Neural cell (in vitro differentiated cells): ENCODE measurements around the gene FAXC. TPM values are rescaled to one million over a fixed set of nuclear protein-coding genes. Genes with fewer than 3 reads are reported as not detected.

ENCODE experiments used
- H2AFZ ChIP-seq: fragments of 200-600, 300-800 bp; sonication (generic), shearing (Covaris generic); 2 replicates; pipeline ENCODE4 v1.6.0; 2014; ENCODE audit warnings: low read depth, mild to moderate bottlenecking, antibody characterized with exemption, low read length, moderate library complexity
- H3F3A ChIP-seq: fragments of 200-600 bp; shearing (Covaris generic); 2 replicates; pipeline ENCODE4 v1.6.1; 2016; ENCODE audit warnings: mild to moderate bottlenecking, moderate library complexity, mixed read lengths, antibody characterized with exemption, low read length; ENCODE audit not compliant: insufficient read depth, poor library complexity, severe bottlenecking
- H3K27ac ChIP-seq: fragments of 200-600, 300-800 bp; sonication (generic), shearing (Covaris generic); 2 replicates; pipeline ENCODE4 v1.5.1; 2014; ENCODE audit warnings: mild to moderate bottlenecking, low read length, moderate library complexity
- H3K27me3 ChIP-seq: fragments of 300-800, 200-600 bp; sonication (generic), shearing (Covaris generic); 2 replicates; pipeline ENCODE4 v1.6.0; 2014; ENCODE audit warnings: mild to moderate bottlenecking, low read depth, low read length, moderate library complexity; ENCODE audit not compliant: insufficient read depth
- H3K36me3 ChIP-seq: fragments of 300-800, 200-600 bp; sonication (generic), shearing (Covaris generic); 2 replicates; pipeline ENCODE4 v1.5.1; 2014; ENCODE audit warnings: mild to moderate bottlenecking, antibody characterized with exemption, low read length, moderate library complexity; ENCODE audit not compliant: insufficient read depth
- H3K4me2 ChIP-seq: fragments of 300-800, 200-600 bp; sonication (generic), shearing (Covaris generic); 2 replicates; pipeline ENCODE4 v1.6.0; 2014; ENCODE audit warnings: mild to moderate bottlenecking, low read length
- H3K4me3 ChIP-seq: fragments of 300-800, 200-600 bp; sonication (generic), shearing (Covaris generic); 2 replicates; pipeline ENCODE4 v1.5.1; 2014; ENCODE audit warnings: mild to moderate bottlenecking, low read length, moderate library complexity
- H3K79me2 ChIP-seq: fragments of 200-600 bp; shearing (Covaris generic); replicated peaks from 2 replicates; pipeline ENCODE4 v1.6.0; 2014; ENCODE audit warnings: mild to moderate bottlenecking, low read length, moderate library complexity; ENCODE audit not compliant: insufficient read depth
- H3K9ac ChIP-seq: fragments of 300-800, 200-600 bp; sonication (generic), shearing (Covaris generic); 2 replicates; pipeline ENCODE4 v1.6.1; 2016; ENCODE audit warnings: mild to moderate bottlenecking, low read length, mixed read lengths
- H3K9me2 ChIP-seq: fragments of 200-600 bp; shearing (Covaris generic); 2 replicates; pipeline ENCODE4 v1.6.1; 2016; ENCODE audit warnings: mild to moderate bottlenecking, low read length, mixed read lengths; ENCODE audit not compliant: insufficient read depth
- H3K9me3 ChIP-seq: fragments of 200-600, 300-800 bp; sonication (generic), shearing (Covaris generic); 2 replicates; pipeline ENCODE4 v1.6.1; 2016; ENCODE audit warnings: mild to moderate bottlenecking, mixed run types, low read length, moderate library complexity, mixed read lengths
- H4K20me1 ChIP-seq: fragments of 200-600 bp; shearing (Covaris generic); 2 replicates; pipeline ENCODE4 v1.6.1; 2016; ENCODE audit warnings: mild to moderate bottlenecking, mixed run types; ENCODE audit not compliant: insufficient read depth
- EP300 ChIP-seq: fragments of 450-650 bp; conservative IDR thresholded peaks from 2 replicates; pipeline ENCODE4 v1.6.1; 2014; ENCODE audit warnings: antibody characterized with exemption, mild to moderate bottlenecking, moderate library complexity; ENCODE audit not compliant: poor library complexity, severe bottlenecking
- EZH2 ChIP-seq: fragments of 200-600, 300-800 bp; shearing (Covaris generic), sonication (generic); IDR thresholded peaks from 2 replicates; pipeline ENCODE4 v1.6.1; 2014; ENCODE audit warnings: antibody characterized with exemption, low read length, borderline replicate concordance, mild to moderate bottlenecking; ENCODE audit not compliant: insufficient read depth, poor library complexity, severe bottlenecking
- MXI1 ChIP-seq: fragments of 450-650 bp; conservative IDR thresholded peaks from 2 replicates; pipeline ENCODE4 v1.6.1; 2014; ENCODE audit warnings: antibody characterized with exemption, mild to moderate bottlenecking; ENCODE audit not compliant: poor library complexity, severe bottlenecking
- POLR2AphosphoS5 ChIP-seq: IDR thresholded peaks from 2 replicates; pipeline ENCODE4 v1.6.1; 2012
- RAD21 ChIP-seq: fragments of 450-650 bp; conservative IDR thresholded peaks from 2 replicates; pipeline ENCODE4 v1.6.1; 2014; ENCODE audit warnings: antibody characterized with exemption, mild to moderate bottlenecking, moderate library complexity
- REST ChIP-seq: IDR thresholded peaks from 2 replicates; pipeline ENCODE4 v1.6.1; 2012; ENCODE audit warnings: borderline replicate concordance
- SMC3 ChIP-seq: fragments of 450-650 bp; conservative IDR thresholded peaks from 2 replicates; pipeline ENCODE4 v1.6.1; 2014; ENCODE audit warnings: antibody characterized with exemption, mild to moderate bottlenecking, moderate library complexity; ENCODE audit not compliant: poor library complexity
- TAF1 ChIP-seq: IDR thresholded peaks from 2 replicates; pipeline ENCODE4 v1.6.1; 2012; ENCODE audit warnings: low read depth
- polyA plus RNA-seq: library from polyadenylated mRNA; depleted of rRNA; stranded (reverse); fragments of >200 nt; gene quantifications from 2 replicates; pipeline ENCODE4 v1.2.3, GENCODE V29; 2014
- TF ChIP-seq, protein P1 (sequence below): fragments of 450-650 bp; IDR thresholded peaks from 2 replicates; pipeline ENCODE4 v1.5.1; 2014; ENCODE audit warnings: antibody characterized with exemption, mild to moderate bottlenecking, moderate library complexity; ENCODE audit not compliant: poor library complexity, severe bottlenecking

Gene FAXC
- polyA plus RNA-seq, 1 donor from 2014 or later = 106 TPM

DNA sequence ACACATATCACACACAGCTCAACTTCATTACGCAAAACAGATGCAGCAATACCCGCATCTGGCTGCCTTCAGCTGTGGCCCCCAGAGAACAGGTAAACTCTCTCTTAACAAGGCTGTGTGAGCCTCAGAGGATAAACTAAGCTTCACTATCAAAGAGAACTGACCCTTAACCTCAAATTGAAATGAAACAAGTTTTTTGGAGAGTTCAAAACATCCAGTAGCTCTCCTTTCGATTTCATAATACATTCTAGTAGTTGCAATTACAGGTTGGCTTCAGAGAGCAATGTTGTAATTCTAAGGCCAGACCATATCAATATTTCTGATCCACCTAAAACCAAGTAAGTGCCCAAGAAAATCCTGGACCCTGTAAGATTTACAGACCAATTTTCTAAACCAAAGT is 113.5 kb downstream of the FAXC start:
- TF ChIP-seq POLR2AphosphoS5 (no peak), EZH2 (no peak), REST (no peak), MXI1 (no peak), TAF1 (no peak), SMC3 (no peak), EP300 (no peak), RAD21 (no peak)
- TF ChIP-seq, protein P1, sequence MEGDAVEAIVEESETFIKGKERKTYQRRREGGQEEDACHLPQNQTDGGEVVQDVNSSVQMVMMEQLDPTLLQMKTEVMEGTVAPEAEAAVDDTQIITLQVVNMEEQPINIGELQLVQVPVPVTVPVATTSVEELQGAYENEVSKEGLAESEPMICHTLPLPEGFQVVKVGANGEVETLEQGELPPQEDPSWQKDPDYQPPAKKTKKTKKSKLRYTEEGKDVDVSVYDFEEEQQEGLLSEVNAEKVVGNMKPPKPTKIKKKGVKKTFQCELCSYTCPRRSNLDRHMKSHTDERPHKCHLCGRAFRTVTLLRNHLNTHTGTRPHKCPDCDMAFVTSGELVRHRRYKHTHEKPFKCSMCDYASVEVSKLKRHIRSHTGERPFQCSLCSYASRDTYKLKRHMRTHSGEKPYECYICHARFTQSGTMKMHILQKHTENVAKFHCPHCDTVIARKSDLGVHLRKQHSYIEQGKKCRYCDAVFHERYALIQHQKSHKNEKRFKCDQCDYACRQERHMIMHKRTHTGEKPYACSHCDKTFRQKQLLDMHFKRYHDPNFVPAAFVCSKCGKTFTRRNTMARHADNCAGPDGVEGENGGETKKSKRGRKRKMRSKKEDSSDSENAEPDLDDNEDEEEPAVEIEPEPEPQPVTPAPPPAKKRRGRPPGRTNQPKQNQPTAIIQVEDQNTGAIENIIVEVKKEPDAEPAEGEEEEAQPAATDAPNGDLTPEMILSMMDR = no peak
- no peaks in the 10 kb centered on the region for H3K9me3 ChIP-seq
- H3K79me2 ChIP-seq = no peaks in the 10 kb centered on the region
- H3K36me3 ChIP-seq = no peaks in the 10 kb centered on the region
- no peaks in the 10 kb centered on the region for H3K27me3 ChIP-seq
- no peak overlapping the region for H2AFZ ChIP-seq
- H3K4me3 ChIP-seq = no peak overlapping the region
- H3K9ac ChIP-seq = no peak overlapping the region
- no peak overlapping the region for H3K27ac ChIP-seq
- H3K4me2 ChIP-seq = no peak overlapping the region
- H4K20me1 ChIP-seq = no peaks in the 10 kb centered on the region
- no peaks in the 10 kb centered on the region for H3F3A ChIP-seq
- H3K9me2 ChIP-seq = no peaks in the 10 kb centered on the region

DNA sequence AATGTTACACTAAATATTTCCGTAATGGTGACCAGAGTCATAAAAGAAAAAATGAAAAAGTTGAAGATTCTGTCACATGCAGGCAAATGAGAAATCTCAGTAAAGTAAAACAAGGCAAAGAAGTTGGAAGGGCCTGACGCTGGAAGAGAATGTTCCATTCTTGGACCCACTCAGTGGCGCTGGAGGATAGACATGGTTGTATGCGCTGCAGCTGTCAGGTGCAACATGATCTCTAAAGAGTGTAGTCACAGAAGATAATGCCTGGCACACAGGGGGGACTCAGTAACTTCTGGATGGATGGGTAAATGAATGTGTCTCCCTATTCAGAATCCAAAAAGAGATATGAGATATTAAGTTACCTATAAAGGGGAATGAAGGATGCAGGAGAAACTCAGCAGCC is 116.3 kb downstream of the FAXC start:
- Histone ChIP-seq H3K4me2 (no peak overlapping the region), H4K20me1 (no peaks in the 10 kb centered on the region), H3K79me2 (no peaks in the 10 kb centered on the region), H3K4me3 (no peak overlapping the region), H3F3A (no peaks in the 10 kb centered on the region), H3K9me3 (no peaks in the 10 kb centered on the region), H3K27me3 (no peaks in the 10 kb centered on the region), H2AFZ (no peak overlapping the region), H3K27ac (no peak overlapping the region), H3K9me2 (no peaks in the 10 kb centered on the region), H3K36me3 (no peaks in the 10 kb centered on the region), H3K9ac (no peak overlapping the region)
- TF ChIP-seq POLR2AphosphoS5 (no peak), TAF1 (no peak), EZH2 (no peak), REST (no peak), MXI1 (no peak), SMC3 (no peak), RAD21 (no peak), EP300 (no peak)
- TF ChIP-seq, protein P1 = no peak
